Stimulated activated CD4-positive, alpha-beta T cell treated with anti-CD3 and anti-CD28 coated beads, Interleukin-15, amount 100 ng/mL, for 24 hours (primary cell): ENCODE data around the gene TEX22.

Experiments
- DNase-seq: peaks from one replicate; pipeline ENCODE4 v3.0.0-alpha.2; 2020

TEX22 gene

DNA sequence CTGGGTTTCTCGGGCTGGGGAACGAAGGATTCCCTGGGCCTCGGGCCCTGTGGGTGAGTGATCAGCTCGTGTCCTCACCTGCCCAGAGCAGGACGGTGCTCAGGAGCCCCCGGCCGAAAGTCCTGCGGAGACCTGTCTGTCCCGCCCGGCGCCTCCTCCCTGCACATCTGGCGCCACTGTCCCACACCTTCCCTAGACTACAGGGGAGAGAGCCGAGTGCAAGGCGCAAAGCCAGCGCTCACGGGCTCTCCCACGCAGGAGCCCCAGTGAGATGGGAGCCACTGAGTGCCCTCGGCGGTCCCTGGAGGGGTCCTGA is 13.1 kb upstream of the TEX22 start:
- no peak for DNase-seq

DNA sequence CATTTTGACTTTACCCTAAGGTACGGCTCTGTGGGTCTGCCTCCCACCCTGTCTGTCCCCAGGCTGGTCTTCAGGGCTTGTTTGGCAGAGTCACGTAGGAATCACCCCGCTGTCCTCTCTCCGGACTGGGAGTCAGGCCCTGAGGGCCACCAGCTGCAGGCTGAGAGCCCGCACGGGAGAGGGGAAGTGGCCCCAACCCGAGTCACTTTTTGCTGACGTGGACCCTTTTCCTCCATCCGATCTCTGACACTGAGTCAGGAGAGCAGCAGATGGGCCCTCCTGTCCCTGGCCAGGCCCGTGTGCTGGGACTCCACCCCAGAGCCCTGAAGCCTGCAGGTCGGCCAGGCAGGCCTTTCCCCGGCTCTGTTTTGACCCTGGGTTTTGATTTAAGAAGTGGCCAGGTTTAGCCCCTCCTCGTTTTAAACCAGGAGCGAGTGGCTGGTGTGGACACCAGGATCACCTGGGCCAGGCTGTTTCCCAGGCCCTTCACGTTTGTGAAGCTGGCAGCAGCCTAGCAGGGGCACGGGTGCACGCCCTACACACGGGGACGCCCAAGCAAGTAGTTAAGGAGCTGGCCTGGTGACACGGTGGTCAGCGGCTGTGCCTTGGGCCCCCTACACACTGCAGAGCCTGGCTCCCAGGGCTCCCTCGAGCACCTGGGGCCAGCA is 12.5 kb upstream of the TEX22 start:
- no peak for DNase-seq

DNA sequence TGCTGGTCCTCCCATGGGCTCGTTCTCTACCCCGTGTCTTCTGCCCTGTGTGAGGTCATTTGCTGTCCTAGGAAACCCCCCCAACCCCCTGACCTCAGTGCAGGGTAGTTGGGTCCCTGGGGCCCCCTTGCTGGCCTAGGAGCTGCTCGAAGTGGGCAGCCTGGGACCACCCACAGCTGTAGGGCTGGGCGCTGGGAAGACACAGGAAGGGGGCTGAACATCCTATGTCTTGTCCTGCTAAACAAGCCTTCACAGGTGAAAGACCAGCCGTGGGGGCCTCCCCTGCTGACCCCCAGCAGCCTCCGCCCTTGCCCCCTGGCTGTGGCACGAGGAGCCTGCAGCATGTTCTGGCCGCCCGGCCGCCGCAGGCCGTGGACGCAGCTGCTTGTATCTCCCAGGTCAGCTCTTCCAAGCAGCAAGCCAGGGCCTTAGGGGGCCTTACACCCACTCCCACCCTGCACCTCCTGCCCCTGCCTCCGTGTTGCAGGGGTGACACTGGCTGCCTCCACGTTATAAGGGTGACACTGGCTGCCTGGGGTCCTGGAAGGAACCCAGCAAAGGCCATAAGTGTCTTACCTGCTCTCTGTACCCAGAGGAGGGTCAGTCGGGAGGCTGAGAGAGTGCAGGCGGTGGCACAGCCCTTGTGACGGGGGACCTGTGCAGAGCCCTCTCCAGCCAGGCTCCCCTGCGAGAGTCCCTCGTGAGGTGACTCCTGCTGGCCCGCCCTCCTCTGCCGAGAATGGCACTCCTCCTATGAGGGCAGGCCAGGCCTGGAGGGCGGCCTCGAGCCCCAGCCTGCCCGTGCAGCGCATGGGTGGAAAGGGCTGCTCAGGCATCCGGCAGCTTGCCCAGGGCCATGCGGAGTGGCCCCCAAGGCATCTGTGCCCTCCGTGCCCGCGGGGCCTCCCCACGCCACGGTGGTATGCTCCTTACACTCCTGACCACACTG is 11.5 kb upstream of the TEX22 start:
- no peak for DNase-seq

DNA sequence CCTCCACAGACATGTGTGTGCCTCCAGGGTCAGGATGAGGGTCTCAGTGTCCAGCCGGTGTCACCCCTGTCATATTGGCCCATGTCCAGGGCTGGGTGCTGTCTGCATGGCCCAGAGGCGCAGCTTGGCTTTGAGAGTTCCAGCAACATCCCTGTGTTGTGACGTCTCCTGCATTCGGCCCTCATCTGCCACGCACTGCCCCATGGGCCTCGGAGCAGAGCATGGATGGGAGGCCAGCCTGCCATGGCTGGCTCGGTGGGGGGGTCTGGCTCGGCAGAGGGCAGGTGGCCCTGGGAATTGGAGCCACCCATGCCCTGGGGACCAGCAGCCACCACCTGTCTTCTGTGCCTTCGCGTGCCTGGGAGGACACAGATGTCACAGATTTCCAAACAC is 10.8 kb upstream of the TEX22 start:
- DNase-seq: no peak

DNA sequence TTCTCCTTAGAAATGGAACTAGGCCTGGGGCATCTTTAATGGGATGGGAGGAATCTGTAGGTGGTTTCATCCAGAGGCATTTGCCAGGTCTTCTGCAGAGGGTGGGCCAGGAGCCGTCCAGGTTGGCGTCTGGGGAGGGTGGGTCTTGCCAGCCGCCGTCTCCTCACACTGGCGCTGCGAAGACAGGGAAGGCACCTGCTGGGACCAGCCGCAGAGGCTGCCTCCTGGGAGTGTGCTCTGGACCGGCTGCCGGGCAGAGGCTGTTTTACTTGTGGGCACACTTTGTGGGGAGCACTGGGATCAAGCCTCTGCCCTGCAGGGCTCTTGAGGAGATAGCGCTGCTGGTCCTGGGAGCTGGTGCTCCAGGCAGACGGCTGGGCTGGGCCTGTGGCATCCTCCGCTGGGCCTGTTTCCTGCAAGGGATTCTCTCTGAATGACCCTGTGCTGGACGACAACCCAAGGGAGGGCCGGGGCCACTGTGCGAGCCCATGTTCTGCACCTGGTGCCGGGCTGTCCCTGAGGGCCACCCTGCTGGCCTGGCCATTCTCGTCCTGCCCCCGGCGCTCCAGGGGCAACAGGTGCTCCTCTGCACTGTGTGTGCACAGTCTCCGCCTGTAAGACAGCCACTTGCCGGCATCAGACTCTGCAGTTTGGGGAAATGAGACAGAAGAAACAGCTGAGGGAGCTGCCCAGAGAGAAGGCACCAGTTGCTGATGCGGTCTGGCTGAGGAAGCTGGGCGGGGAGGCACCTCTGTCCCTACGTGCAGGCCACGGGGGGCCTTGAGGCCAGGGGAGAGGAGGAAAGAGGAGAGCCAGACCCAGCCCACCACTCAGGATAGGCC is 10.0 kb upstream of the TEX22 start:
- no peak for DNase-seq

DNA sequence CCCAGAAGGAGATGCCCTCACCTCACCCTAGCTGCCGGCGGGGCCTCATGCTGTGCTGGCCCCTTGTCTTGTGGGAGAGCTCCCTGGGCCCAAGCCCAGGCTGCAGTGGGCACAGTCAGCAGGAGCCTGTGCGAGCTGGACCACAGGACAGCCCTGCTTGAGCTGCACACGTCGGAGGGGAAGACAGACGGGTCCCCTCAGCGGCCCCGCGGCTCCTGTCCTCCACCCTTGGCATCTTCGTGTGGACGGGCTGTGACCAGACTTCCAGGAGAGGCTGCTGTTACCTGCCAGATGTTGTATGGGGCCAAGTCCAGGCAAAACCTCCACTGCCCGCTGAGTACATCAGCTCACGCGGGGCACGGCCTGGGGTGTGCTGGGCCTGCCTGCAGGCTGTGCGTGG is 9.4 kb upstream of the TEX22 start:
- DNase-seq: no peak

DNA sequence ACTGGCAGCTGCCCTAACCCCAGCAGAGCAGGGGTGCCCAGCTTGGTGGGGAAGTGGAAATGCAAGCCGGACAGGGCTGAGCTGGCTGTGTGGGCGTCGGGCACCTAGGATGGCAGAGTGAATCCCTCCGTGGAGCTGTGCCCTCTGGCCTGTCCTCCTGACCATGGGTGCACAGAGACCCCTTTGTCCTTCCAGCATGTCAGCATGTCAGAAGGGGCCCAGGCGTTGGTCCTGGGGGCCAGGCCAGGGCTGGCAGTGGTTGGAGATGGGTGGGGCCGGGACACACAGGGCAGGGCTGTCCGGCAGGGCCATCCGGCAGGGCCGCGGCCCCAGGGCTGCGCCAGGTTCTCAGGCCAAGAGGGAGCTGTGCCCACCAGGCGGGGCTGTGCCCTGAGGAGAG is 8.8 kb upstream of the TEX22 start:
- no peak for DNase-seq

DNA sequence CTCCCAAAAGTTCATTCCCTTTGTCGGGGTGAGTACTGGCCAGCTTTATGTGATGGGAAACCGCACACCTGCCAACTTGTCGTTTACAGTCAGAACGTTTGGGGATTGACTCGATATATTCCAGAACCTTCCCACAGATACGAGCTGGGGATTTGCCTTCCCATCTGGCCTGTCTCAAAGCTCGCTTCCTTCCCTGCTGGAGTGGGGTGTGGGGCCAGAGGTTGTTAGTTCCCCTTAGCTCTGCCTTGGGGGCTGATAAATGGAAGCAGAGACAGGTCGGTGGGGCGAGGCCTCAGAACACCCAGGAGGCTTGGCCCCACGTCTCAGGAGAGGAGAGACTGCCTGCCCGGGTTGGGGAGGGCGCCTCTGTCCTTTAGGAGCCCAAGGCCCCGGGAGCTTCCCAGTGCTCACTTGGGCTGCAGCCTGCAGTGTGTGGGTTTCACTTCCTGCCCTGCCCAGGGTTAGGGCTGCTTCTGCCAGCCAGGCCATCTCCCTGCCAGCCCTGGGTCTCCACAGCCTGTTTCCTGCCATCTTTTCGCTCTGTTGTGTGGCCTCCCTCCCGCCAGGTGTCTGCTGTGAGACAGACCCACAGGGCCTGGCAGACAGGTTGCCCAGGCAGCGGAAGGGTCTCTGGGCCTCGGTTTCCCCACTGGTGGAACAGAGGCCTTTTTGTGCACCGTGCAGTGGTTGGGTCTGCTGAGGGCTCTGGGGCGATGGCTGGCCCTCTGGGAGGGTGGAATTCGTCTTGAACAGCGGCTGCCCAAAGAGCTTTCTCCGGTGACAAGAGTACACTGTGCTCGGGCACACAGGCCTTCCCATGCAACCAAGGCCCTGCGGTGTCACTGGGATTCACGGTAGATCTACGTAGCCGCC is 8.1 kb upstream of the TEX22 start:
- no peak for DNase-seq

DNA sequence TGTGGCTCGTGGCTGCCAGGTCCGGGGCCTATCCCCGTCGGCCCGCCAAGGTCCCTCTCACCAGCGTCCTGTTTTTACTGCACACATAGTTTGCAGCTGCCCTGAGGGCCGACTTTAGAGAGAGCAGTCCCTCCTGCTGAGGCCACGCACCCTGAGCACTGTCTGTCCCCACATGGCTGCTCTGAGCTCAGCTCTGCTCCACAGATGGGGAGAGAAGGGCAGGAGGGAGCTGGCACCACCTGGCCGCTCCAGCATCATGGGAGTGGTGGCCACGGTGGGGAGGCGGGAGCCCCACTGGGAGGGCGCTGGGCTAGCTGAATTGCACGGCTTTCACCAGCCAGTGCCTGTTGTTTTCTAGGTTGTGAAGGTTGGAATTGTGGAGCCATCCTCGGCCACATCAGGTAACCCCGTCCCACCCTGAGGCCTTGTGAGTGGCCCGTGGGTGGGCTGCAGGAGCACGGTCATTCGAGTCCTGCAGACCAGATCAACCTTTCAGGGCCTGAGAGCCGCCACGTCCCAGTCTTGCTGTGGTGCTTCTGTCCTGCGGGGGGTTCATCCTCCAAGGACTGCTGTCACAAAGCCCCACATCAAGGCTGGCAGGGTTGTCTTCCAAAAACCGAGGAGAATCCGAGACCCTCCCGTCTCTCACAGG is 7.4 kb upstream of the TEX22 start:
- no peak for DNase-seq

DNA sequence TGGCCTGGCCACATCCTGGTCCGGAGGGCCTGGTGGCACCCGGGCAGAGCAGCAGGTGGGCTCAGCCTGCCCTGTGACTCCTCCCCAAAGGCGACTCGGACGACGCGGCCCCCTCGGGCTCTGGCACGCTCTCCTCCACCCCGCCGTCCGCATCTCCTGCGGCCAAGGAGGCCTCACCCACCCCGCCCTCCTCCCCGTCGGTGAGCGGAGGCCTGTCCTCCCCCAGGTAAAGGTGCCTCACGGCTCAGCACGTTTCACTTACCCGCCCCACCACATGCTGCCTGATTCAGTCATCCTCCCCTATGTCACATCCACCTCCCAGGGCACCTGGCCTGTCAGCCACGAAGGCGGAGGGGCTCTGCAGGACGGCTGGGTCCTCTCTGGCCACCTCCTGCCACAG is 6.8 kb upstream of the TEX22 start:
- no peak for DNase-seq

DNA sequence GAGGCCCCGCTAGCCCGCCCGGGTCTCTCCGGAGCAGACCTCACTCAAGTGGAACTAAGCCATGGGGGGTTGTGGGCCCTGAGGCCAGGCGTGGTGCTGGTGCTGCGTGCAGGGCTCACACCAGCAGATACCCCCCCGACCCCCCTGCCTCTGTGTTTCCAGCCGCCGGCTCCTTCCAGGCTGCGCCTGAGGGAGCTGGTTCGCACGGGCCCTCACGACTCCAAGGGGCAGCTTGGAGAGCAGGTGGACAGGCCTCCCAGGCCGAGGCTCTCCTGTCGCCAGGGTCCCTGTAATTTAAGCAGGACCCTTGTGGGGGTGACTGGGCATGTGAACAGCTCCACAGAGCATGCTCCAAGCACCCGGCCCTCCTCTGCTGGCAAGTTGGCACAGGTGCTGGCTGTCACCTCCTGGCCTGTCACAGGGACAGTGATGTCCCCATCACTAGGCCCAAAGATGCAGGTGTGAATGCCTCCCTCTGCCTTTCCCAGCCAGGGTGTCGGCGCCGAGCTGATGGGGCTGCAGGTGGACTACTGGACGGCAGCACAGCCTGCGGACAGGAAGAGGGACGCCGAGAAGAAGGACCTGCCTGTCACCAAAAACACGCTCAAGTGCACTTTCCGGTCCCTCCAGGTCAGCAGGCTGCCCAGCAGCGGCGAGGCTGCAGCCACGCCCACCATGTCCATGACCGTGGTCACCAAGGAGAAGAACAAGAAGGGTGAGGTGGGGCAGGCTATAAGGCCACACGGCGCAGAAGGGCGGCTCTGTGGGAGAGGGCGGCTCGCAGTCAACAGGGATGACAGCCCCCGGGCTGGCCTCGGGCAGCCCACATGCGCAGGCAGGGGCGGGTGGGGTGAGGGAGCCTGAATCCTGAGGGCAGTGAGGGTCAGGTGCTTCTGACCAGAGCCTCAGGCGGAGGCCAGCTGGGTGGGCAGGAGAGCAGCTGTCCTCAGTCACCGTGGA is 5.9 kb upstream of the TEX22 start:
- no peak for DNase-seq

DNA sequence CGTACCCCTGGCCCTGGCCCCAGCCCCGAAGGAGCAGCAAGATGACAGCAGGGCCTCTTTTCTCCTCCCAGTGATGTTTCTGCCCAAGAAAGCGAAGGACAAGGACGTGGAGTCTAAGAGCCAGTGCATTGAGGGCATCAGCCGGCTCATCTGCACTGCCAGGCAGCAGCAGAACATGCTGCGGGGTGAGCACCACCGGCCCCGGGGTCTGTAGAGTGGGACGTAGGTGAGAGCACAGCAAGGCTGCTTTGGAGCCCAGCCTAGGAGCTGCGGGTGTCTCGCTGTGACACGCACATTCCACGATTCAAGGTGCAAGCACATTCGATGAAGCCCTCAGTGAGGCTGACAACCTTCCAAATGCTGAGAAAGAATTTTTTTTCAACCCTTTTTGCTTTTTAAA is 5.2 kb upstream of the TEX22 start:
- no peak for DNase-seq

DNA sequence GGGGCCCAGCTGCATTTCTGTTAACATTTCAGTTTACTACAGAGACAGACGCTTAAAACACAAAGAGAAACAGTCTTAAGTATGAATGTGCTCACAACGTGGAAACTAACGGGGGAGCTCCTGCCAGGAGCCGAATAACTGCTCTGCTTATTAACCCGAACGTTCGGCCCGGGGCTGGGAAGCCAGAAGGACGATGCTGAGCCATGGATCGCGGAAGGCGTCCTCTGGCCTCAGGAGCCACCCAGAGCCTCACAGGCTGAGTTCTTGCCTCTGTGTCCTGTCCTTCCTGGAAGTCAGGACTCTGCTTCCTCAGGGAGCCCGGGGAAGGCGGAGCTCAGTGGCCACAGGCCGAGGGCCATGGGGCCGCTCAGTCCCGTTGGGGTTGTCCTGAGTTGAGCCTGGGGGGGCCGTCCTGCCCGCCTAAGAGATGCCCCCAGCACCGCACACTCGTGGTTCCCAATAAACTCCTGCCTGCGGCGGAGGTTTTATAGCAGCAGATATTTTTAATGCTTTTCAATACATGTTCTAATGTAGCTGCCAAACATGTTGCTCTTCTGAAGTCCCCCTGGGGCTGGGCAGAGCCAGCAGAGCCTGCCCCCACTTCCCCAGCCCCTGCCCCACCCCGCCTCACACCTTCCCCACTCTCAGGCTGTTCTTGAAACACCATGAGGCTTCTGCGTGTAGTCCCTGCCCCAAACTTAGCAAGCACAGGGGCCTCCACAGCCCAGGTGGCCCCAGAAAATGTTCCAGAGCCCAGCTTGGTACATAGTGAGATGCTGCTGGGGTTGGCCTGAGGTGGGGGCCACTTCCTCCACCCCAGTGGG is 3.4 kb upstream of the TEX22 start:
- no peak for DNase-seq

DNA sequence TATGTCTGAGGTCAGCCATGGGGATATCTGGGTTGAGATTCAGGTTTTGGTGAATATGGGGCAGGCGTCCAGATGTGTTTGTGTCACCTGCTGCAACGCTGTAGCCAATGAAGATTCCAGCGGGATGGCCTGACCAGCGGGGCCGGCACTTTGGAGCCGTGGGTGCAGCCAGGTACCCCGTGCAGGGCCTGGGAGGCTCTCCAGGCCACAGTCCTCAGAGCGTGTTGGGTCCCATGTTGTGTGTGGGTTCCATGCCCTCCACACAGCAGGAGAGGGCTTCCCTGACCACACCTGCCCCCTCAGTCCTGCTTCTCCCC is 2.8 kb upstream of the TEX22 start:
- no peak for DNase-seq

DNA sequence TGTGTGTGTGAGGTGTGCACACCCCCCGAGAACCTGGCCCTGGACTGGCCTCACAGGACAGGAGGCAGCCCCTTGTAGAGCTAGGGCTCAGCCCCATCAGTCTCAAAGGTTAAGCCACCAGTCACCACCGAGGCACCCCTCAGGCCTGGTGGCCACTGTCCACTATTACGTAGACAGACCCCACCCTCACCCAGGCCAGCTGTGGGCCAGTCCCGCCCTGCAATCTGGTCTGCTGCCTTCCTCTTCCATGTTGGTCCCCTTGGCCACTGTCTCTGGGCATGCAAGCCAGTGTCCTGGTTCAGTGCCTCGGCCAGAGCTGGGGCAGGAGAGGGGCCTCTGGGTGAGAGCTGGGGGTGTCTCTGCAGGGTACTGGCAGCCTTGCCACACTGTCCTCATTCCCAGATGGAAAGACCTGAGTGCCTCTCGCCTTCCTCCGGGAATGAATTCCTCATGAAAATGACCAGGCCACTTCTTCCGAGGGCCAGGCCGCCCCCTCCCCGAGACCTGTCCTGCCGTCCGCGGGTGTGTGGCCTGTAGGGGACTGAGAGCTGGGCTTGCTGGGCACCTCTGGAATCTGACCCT is 897 bp upstream of the TEX22 start:
- no peak for DNase-seq

DNA sequence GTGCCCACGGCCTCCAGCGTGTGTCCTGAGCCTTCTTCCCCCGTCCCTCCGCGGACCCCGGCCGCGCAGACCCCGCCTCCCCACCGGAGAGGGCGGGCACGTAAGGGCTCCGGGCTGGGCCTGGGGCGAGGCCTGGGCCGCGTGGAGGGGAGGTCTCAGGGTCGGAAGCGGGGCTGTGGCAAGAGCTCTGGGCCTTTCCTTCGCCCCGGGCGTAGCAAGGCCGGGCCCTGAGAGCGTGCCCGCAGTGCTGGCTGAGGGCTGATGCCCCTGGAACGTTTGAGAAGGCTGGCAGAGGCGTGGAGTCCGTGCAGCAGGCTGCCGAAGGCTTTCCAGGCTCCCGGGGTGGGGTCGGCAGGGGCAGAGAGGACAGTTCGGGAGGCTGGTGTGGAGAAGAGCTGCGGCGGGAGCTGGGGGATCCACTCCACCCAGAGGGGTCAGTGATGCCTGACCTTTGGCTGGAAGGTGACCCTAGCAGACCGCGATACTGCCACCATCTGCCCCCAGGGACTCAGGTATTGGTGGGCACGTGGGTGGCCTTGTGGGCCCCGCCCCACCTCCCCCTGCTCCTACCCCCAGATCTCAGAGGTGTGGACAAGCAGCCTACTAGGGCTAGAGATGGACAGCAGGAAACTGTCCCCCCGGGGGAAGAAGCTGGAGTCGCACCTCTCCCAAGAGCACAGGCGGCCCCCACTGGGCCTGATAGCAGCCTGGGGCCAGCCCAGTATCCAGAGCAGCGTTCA is 558 bp downstream of the TEX22 start:
- DNase-seq: peak; percentile 69

DNA sequence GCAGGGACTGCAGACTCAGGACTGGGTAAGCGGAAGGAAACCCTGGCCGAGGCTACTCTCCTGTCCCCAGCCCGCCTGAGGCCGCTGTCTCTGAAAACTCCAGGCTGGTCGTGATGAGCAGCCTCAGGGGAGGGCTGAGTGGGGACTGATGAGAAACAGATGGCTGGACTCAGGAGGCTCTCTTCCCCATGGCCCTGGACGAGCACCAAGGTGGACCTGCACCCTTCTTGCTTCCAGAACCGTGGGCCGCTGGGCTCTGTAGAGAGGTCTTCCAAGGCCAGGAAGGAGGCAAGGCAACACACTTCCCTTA is 1.1 kb downstream of the TEX22 start:
- DNase-seq: no peak

DNA sequence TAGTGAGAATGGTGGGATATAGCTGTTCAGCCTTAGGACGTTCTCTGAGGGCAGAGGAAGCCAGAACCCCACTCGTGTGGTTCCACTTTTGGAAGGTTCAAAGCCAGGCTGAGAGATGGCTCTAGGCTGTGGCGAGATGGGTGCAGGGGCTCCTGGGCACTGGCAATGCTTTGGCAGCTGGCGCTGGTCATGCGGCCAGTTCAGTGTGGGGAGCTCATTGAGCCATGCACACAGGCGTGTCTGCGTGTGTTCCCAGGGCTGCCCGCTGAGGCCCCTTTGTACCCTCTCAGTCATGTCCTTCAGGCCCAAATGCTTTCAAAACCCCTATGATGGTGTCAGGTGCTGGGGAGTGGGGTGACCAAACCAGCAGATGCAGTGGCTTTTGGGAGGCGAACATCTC is 1.7 kb downstream of the TEX22 start:
- DNase-seq: no peak

DNA sequence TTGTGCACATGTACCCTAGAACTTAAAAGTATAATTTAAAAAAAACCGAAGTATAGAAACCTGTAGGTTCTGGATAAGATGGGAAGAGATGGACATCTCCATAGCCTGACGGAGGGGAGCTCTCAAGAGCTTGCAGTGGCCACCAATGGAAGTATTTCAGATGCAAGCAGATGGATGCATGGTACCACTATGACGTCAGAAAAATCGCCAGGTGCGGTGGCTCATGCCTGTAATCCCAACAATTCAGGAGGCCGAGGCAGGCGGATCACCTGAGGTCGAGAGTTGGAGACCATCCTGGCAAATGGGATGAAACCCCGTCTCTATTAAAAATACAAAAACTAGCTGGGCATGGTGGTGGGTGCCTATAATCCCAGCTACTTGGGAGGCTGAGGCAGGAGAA is 3.4 kb downstream of the TEX22 start:
- no peak for DNase-seq
